Measurements from ENCODE around the gene MKRN2OS. TPM values are rescaled to one million over a fixed set of nuclear protein-coding genes. Genes with fewer than 3 reads are reported as not detected.

Gene MKRN2OS
- total RNA-seq, 1 experiment from 2014 or later: not detected

GRCh38 chr3:12496453-12496761 is 48.9 kb downstream of the MKRN2OS start (continued):
- TF ChIP-seq, protein P1, sequence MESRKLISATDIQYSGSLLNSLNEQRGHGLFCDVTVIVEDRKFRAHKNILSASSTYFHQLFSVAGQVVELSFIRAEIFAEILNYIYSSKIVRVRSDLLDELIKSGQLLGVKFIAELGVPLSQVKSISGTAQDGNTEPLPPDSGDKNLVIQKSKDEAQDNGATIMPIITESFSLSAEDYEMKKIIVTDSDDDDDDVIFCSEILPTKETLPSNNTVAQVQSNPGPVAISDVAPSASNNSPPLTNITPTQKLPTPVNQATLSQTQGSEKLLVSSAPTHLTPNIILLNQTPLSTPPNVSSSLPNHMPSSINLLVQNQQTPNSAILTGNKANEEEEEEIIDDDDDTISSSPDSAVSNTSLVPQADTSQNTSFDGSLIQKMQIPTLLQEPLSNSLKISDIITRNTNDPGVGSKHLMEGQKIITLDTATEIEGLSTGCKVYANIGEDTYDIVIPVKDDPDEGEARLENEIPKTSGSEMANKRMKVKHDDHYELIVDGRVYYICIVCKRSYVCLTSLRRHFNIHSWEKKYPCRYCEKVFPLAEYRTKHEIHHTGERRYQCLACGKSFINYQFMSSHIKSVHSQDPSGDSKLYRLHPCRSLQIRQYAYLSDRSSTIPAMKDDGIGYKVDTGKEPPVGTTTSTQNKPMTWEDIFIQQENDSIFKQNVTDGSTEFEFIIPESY (IDR thresholded peaks at IDR 0.05; ENCODE audit: extremely low read depth, insufficient replicate concordance, low read length): no peak

DNA sequence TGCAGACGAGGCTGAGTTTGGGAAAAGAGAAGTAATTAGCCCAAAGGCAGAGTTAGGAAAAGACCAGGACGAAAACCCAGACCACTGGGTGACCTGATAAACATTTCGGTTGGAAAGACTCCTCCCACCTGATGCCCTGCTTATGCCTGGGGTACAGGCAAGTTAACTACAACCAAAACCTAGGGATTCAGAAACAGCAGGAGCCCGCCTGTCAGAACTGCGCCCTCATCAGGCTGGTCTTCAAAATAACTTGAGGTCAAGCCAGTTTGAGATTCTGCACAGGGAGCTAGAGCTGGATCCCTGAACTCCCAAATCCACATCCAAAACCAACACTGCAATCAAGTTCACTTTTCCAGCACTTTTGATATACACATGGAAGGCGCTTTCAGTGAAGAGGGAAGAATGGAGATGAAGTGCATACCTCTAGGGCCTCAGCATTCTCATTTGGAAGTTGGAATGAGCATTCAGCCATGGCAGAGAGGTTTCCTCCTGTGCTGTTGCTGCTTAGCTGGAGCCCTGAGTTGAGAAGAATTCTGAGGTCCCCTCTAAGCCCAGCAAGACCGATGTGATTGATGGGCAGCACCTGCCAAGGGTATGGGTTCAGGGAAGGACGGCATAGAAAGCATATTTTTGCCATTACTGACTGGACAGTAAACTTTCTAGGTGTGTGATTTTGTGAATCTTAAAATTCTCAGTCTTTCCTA is 49.4 kb downstream of the MKRN2OS start:
- ATAC-seq (peak; percentile 65), DNase-seq (ENCODE audit: low read depth, low spot score) (no peak)
- intact Hi-C loops (cut with micrococcal nuclease): no loop called here
- TF ChIP-seq RAD21 (IDR thresholded peaks at IDR 0.05; ENCODE audit: low read depth) (peak; percentile 32), CTCF (IDR thresholded peaks at IDR 0.05 in 2 of 3, conservative IDR thresholded peaks at IDR 0.05 in 1 of 3; ENCODE audit: borderline replicate concordance in 1 of 3, insufficient read depth in 1 of 3, low read depth in 2 of 3, low read length in 2 of 3) (peak in 2 of 3 experiments; percentile 37 to 56; a peak in 4 of 6 replicates), CBX3 (IDR thresholded peaks at IDR 0.05; ENCODE audit: low read depth) (no peak), EZH2phosphoT487 (IDR thresholded peaks at IDR 0.05; ENCODE audit: borderline replicate concordance) (no peak)
- TF ChIP-seq, protein P2, sequence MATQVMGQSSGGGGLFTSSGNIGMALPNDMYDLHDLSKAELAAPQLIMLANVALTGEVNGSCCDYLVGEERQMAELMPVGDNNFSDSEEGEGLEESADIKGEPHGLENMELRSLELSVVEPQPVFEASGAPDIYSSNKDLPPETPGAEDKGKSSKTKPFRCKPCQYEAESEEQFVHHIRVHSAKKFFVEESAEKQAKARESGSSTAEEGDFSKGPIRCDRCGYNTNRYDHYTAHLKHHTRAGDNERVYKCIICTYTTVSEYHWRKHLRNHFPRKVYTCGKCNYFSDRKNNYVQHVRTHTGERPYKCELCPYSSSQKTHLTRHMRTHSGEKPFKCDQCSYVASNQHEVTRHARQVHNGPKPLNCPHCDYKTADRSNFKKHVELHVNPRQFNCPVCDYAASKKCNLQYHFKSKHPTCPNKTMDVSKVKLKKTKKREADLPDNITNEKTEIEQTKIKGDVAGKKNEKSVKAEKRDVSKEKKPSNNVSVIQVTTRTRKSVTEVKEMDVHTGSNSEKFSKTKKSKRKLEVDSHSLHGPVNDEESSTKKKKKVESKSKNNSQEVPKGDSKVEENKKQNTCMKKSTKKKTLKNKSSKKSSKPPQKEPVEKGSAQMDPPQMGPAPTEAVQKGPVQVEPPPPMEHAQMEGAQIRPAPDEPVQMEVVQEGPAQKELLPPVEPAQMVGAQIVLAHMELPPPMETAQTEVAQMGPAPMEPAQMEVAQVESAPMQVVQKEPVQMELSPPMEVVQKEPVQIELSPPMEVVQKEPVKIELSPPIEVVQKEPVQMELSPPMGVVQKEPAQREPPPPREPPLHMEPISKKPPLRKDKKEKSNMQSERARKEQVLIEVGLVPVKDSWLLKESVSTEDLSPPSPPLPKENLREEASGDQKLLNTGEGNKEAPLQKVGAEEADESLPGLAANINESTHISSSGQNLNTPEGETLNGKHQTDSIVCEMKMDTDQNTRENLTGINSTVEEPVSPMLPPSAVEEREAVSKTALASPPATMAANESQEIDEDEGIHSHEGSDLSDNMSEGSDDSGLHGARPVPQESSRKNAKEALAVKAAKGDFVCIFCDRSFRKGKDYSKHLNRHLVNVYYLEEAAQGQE (IDR thresholded peaks at IDR 0.05; ENCODE audit: low read depth): no peak
- Histone ChIP-seq H3K9me3 (ENCODE audit: control insufficient read depth in 1 of 2, insufficient read depth in 1 of 2, low read depth in 1 of 2, low read length in 2 of 2) (no peaks in the 10 kb centered on the region), H2AFZ (ENCODE audit: low read depth, low read length, poor library complexity, severe bottlenecking) (no peak overlapping the region), H3K4me3 (replicated peaks in 1 of 2; ENCODE audit: low read depth in 1 of 2, low read length in 2 of 2) (no peak overlapping the region), H3K36me3 (ENCODE audit: control insufficient read depth in 1 of 2, insufficient read depth in 2 of 2, low read length in 2 of 2) (peaks cover 26 to 53% of the 10 kb centered on the region in 2 experiments), H3K27me3 (ENCODE audit: insufficient read depth, low read length) (no peaks in the 10 kb centered on the region), H3K9ac (ENCODE audit: low read length) (no peak overlapping the region), H3K4me1 (ENCODE audit: control insufficient read depth in 1 of 2, insufficient read depth in 2 of 2, low read length in 2 of 2) (no peaks in the 10 kb centered on the region), H3K79me2 (ENCODE audit: insufficient read depth, low read length) (peaks cover 15% of the 10 kb centered on the region), H3K4me2 (ENCODE audit: low read length) (no peak overlapping the region), H4K20me1 (ENCODE audit: insufficient read depth) (no peaks in the 10 kb centered on the region), H3K27ac (ENCODE audit: low read depth, low read length) (no peak overlapping the region), H3K9me2 (ENCODE audit: insufficient read depth) (no peaks in the 10 kb centered on the region)
- no TSS peak for BruUV-seq (replicated peaks)
- ChIA-PET POLR2A (interaction anchor here (1.1 kb wide), 1 partner anchor 12 kb away, joined by 3 read pairs; the partner anchor contains the start of gene TSEN2), RAD21 (ENCODE audit: low non-redundant PET in 1 of 2, low total read pairs in 2 of 2, uncharacterized antibody in 2 of 2, unreplicated experiment in 2 of 2) (no interaction called here), CTCF (interaction anchor here (0.6 to 1.5 kb wide), 4 partner anchors 11 to 360 kb away, joined by 3 to 9 read pairs (median 4); no protein-coding TSS in a partner anchor)
